ENCODE results near the gene CBLC.

DNA sequence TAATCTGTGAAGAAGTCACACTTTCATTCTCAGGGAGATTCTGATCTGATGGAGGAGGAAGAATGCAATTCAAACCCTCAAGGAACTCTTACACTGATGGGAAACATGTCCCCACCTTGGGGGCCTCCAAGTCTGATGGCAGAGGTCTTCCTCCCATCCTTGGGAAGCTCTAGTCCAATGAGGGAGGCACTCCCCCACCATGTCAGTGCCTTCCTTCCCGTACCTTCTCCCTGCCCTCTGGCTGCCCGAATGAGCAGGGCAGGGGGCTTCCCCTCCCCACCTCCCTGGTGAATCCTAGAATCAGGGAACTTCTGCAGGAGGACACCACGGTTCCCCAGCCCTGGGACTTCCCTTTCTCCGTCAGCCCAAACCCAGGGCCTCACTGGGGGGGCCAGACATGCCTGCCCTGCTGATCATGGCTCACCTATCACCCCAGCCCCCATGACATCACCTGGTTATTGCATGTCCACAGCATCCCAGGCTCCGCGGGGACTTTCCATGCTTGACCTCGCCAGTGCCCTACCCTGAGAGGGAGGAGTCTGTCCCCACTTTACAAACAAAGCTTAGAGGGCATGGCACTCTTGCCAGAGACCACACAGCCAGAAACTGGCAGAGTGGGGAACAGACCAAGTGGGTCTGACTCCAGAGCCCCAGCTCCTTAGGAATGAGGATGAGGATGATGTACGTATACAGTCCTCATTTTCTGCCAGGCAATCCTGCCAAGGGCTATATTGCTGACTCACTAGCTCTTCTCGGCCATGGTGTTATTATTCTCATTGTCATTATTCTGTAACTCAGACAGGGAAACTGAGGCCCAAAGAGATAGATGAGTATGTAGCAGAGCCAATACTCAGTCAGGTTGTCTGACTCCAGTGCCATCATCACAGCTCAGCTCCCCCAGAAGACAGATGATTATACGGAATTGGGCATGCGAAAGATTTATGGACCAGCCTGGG is 38.8 kb upstream of the CBLC start:
- TF ChIP-seq, protein P1, sequence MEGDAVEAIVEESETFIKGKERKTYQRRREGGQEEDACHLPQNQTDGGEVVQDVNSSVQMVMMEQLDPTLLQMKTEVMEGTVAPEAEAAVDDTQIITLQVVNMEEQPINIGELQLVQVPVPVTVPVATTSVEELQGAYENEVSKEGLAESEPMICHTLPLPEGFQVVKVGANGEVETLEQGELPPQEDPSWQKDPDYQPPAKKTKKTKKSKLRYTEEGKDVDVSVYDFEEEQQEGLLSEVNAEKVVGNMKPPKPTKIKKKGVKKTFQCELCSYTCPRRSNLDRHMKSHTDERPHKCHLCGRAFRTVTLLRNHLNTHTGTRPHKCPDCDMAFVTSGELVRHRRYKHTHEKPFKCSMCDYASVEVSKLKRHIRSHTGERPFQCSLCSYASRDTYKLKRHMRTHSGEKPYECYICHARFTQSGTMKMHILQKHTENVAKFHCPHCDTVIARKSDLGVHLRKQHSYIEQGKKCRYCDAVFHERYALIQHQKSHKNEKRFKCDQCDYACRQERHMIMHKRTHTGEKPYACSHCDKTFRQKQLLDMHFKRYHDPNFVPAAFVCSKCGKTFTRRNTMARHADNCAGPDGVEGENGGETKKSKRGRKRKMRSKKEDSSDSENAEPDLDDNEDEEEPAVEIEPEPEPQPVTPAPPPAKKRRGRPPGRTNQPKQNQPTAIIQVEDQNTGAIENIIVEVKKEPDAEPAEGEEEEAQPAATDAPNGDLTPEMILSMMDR (IDR thresholded peaks at IDR 0.05): no peak
- TF ChIP-seq EP300 (IDR thresholded peaks at IDR 0.05): no peak

All from upper lobe of left lung (tissue), 4 donors.